NK-92 treated with Interleukin-12 subunit alpha and Interleukin-12 subunit beta, amount 100 ng/mL, for 24 hours (cell line): ENCODE results near the gene RIPPLY2.
"Not testable (repeated sequence)": the region's sequence is repeated elsewhere in the genome, so short reads cannot be mapped to it uniquely, and the experiment has no call there.

Experiments used
- DNase-seq: peaks from one replicate; lab custom pipeline; 2025; lab: John Stamatoyannopoulos, UW

RIPPLY2 gene, protein sequence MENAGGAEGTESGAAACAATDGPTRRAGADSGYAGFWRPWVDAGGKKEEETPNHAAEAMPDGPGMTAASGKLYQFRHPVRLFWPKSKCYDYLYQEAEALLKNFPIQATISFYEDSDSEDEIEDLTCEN

GRCh38 chr6:83853178-83854000 lies at the start of gene RIPPLY2:
TSS of gene RIPPLY2 (plus strand) at chr6:83853360. CDS start at chr6:83853417, 57 bp downstream.
- DNase-seq: no peak

DNA sequence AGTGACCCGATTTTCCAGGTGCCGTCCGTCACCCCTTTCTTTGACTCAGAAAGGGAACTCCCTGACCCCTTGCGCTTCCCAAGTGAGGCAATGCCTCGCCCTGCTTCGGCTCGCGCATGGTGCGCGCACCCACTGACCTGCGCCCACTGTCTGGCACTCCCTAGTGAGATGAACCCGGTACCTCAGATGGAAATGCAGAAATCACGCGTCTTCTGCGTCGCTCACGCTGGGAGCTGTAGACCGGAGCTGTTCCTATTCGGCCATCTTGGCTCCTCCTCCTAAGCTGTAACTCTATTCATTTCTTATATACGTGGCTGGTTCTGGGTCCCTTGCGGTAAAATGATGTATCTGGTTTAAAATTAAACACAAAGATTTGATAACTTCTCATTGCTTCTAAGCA lies 49.7 kb upstream of the RIPPLY2 start:
- not testable (repeated sequence) for DNase-seq

GRCh38 chr6:83804886-83805285 lies 48.3 kb upstream of the RIPPLY2 start:
- no peak for DNase-seq

DNA sequence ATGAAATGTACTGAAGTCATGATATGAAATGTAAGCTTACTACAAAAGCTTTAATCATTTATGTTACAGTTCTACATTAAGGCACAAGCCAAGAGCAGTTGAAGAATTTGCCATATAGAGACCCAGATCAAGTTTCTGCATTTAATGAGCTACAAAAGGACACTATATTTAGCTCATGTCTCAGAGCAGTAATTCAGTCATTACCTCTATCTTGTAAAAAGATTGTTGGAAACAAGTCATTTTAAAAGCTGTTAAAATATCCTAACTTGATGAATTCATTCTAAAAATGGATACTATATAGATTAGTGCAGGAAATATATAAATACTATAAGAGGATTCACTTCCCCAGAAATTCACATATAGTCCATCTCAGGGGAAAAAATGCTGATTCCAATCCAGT lies 45.2 kb upstream of the RIPPLY2 start:
- no peak for DNase-seq

GRCh38 chr6:83808926-83809325 lies 44.2 kb upstream of the RIPPLY2 start:
- DNase-seq: no peak

- DNase-seq: no peak
These were observed 40.6 kb upstream of the RIPPLY2 start for GRCh38 chr6:83812595-83812994.

DNA sequence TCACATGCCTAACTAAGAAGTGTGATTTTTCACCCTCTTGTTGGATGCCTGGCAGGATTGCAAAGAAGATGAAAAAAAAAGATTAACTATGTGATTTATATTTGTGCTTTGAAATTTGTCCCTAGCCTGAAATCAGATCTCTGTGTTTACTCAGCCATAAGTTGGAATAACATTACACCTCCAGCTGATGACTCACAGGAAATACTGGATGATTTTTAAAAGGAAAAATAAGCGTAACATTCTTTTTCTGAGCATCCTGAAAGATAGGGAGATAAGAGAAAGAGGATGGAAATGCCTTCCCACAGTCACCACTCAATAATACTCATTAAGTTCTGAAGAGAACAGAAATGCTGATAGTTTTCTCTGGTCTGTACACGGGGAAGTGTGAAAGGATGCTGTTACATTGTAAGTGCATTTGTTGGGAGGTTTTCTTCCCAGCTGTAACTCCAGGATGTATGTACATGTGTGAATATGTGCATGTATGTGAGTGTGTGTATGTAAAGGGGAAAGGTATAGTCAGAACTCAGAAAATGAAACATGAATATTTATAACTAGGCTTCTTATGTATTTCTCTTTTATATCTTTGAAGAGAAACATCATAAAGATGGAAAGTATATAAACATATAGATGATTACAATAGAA lies 37.4 kb upstream of the RIPPLY2 start:
- no peak for DNase-seq

DNA sequence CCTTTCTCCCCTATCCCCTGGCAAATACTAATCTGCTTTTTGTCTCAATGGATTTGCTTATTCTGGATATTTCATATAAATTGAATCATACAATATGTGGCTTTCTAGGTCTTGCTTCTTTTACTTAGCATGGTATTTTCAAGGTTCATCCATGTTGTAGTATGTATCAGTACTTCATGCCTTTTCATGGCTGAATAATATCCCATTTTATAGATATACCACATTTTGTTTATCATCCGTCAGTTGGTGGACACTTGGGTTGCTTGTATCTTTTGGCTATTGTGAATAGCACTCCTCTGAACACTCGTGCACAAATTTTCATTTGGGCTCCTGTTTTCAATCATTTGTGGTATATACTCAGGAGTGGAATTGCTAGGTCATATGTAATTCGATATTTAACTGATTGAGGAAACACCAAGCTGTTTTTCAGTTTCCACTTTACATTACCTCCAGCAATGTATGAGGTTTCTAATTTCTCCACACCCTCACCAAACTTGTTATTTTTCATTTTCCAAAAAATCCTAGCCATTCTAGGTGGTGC lies 30.5 kb upstream of the RIPPLY2 start:
- no peak for DNase-seq

GRCh38 chr6:83824388-83824801 lies 28.8 kb upstream of the RIPPLY2 start:
- no peak for DNase-seq

GRCh38 chr6:83824831-83825230 lies 28.3 kb upstream of the RIPPLY2 start:
- DNase-seq: no peak

DNA sequence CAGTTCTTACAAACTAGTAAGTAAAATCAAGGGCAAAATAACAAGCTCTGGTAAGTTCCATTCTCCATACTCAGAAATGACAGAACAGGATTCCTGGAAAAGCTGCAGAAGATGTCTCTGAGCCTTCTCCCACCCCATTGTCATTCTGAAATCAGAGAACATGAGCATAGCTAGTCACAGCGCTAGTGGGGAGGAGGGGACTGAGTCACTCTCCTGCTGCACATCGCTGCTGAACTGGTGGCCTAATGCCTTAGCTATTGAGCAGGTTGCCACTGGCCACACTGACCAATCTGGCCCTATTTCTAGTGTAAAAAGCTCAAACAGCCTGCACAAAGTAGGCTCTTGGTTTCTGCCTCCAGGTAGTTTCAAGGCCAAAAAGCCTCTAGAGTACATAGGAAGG lies 26.1 kb upstream of the RIPPLY2 start:
- DNase-seq: no peak

DNA sequence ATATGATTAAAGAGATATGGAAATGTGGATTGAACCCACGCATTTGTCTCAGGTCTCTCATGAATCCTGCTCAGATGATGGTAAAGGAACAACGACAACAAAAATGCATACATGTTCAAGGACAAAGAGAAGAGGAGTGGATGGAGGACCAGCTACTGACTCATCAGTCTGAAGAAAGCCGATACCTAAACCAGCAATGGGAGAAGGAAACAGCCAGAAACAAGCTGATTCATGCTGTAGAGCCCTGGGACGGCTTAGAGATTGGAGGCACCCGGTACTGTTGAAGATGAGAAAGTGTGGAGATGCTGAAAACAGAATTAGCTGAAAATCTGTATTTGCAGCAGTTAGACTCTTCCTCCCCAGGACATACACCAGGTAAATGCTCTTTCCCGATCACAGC lies 14.4 kb upstream of the RIPPLY2 start:
- no peak for DNase-seq

GRCh38 chr6:83844170-83844569 lies 9.0 kb upstream of the RIPPLY2 start:
- no peak for DNase-seq

GRCh38 chr6:83846291-83846690 lies 6.9 kb upstream of the RIPPLY2 start:
- DNase-seq: no peak

DNA sequence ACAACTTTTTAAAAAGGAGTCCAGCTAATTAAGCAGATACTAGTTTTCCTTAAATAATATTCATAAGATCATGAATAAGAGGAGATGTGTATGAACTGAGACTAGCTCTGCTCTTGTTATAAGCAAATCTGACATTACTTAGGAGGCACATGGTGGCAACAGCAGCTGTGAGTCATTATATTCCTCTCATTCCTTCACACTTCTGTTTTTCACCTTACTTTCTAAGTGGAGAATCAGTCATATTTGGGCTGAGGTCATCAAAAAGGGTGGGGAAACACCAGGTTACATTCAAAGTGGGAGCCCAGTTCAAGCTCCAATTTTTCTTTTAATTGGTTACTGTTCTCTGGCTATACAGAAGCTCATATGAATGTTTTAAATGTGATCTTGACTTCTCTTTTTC lies 6.0 kb upstream of the RIPPLY2 start:
- no peak for DNase-seq

DNA sequence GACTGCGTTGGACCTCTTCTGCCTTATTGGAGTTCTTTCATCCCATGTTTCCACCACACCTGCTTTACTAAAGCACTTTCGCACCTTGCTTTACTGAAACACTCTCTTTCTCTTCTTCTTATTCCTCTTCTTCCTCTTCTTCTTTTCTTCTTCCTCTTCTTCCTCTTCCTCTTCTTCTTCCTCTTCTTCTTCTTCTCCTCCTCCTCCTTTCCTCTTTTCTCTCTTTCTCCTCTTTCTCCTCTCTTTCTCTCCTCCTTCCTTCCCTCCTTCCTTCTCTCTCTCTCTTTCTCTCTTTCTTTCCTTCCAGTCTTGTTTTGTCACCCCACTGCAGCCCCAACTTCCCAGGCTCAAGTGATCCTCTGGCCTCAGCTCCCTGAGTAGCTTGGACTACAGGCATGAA lies 4.0 kb upstream of the RIPPLY2 start:
- no peak for DNase-seq

GRCh38 chr6:83849610-83850009 lies 3.5 kb upstream of the RIPPLY2 start:
- DNase-seq: no peak

GRCh38 chr6:83852528-83853177 lies 507 bp upstream of the RIPPLY2 start:
- DNase-seq: no peak

DNA sequence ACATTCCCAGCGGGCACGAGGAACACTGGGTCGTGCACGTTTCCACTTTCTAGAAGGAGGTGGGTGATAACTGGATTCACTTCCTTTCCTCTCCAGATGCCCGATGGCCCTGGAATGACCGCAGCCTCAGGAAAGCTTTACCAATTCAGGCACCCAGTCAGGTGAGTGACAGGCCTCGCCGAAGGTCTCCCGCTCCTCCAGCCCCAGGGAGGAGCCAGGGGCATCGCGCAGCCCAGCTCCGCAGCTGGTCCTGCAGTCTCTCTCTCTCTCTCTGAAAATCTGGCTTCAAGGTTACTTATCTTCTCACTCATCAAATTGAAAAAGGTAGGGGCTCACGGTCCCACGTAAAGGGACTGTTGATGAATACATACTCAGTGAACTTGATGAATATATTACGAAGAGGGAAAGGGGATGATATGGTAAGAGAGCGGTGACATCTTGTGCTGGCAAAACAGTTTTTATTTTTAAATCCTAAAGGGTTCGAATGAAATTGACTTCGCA lies 891 bp downstream of the RIPPLY2 start:
- no peak for DNase-seq

- no peak for DNase-seq
These were observed 1.6 kb downstream of the RIPPLY2 start for GRCh38 chr6:83854766-83855165.

GRCh38 chr6:83859410-83860358 lies 6.5 kb downstream of the RIPPLY2 start, which contains the start of gene CYB5R4:
TSS of gene CYB5R4 (plus strand) at chr6:83859689. CDS start at chr6:83859783, 94 bp downstream.
- peak; percentile 90 for DNase-seq
